Loucy (cell line): ENCODE measurements around the gene YWHAQ.

Experiments used
- CTCF ChIP-seq: fragments of 200-600 bp; sonication (generic); conservative IDR thresholded peaks from 2 replicates; pipeline ENCODE4 v1.5.1; 2014; ENCODE audit warnings: mild to moderate bottlenecking, antibody characterized with exemption, low read length
- EZH2phosphoT487 ChIP-seq: fragments of 200-600 bp; IDR thresholded peaks from 2 replicates; pipeline ENCODE4 v1.6.1; 2018; ENCODE audit warnings: antibody characterized with exemption, mild to moderate bottlenecking, moderate library complexity, borderline replicate concordance

- TF ChIP-seq CTCF, result no peak
- TF ChIP-seq EZH2phosphoT487, result no peak
Measured at GRCh38 chr2:9538000-9538507, 92.7 kb downstream of the YWHAQ start.
